D721Med (cell line): Measurements from ENCODE around the gene GPC2.
"Not testable (repeated sequence)": the region's sequence is repeated elsewhere in the genome, so short reads cannot be mapped to it uniquely, and the experiment has no call there.

Experiments
- DNase-seq: peaks from one replicate; pipeline ENCODE4 v3.0.0; 2011; ENCODE audit warnings: low spot score; ENCODE audit not compliant: insufficient read length
- FAIRE-seq: peaks from 2 replicates; lab custom pipeline; 2011; peaks lifted over from hg19 to GRCh38; lab: Jason Lieb, UNC
- CTCF ChIP-seq: IDR thresholded peaks from 2 replicates; pipeline ENCODE4 v1.5.1; 2012; ENCODE audit warnings: mild to moderate bottlenecking, control low read depth; ENCODE audit not compliant: insufficient read depth; ENCODE audit errors: missing control alignments

GPC2 gene

GRCh38 chr7:100210805-100211204 lies 33.6 kb upstream of the GPC2 start:
- DNase-seq, result no peak
- FAIRE-seq, result no peak
- no peak for TF ChIP-seq CTCF

- DNase-seq (no peak), FAIRE-seq (no peak)
- no peak for TF ChIP-seq CTCF
Observed at GRCh38 chr7:100209493-100209892, 32.3 kb upstream of the GPC2 start.

- no peak for TF ChIP-seq CTCF
- DNase-seq, result no peak
- no peak for FAIRE-seq
Observed at GRCh38 chr7:100208911-100209408, 31.8 kb upstream of the GPC2 start.

GRCh38 chr7:100204454-100204853 lies 27.3 kb upstream of the GPC2 start:
- no peak for DNase-seq
- no peak for TF ChIP-seq CTCF
- FAIRE-seq, result no peak

GRCh38 chr7:100200693-100201092 lies 23.5 kb upstream of the GPC2 start:
- no peak for TF ChIP-seq CTCF
- no peak for DNase-seq
- FAIRE-seq, result no peak

GRCh38 chr7:100198266-100198665 lies 21.1 kb upstream of the GPC2 start:
- no peak for TF ChIP-seq CTCF
- no peak for FAIRE-seq
- no peak for DNase-seq

- DNase-seq, FAIRE-seq: not testable (repeated sequence)
Observed at GRCh38 chr7:100195901-100196322, 18.7 kb upstream of the GPC2 start.

GRCh38 chr7:100195222-100195621 lies 18.0 kb upstream of the GPC2 start:
- FAIRE-seq (no peak), DNase-seq (no peak)
- no peak for TF ChIP-seq CTCF
